ENCODE measurements around the gene NUMBL. TPM values are rescaled to one million over a fixed set of nuclear protein-coding genes. Genes with fewer than 3 reads are reported as not detected.

NUMBL gene
- polyA plus RNA-seq, 2 of the 4 experiments (the other 2 are of a cell fraction): 21.1 to 28.7 TPM

GRCh38 chr19:40716031-40716481, 25.6 kb upstream of the NUMBL start (continued):
- TF ChIP-seq CHD2 (IDR thresholded peaks at IDR 0.05; ENCODE audit: low read length, partially characterized antibody): no peak
- no peak for TF ChIP-seq ZC3H11A (IDR thresholded peaks at IDR 0.05)
- TF ChIP-seq NR3C1 (IDR thresholded peaks at IDR 0.05): no peak
- peak; percentile 61; the same call in 1 of the 2 replicates for TF ChIP-seq FOXS1 (CRISPR knock-in tag; IDR thresholded peaks at IDR 0.05)
- TF ChIP-seq ZNF302 (CRISPR knock-in tag; IDR thresholded peaks at IDR 0.05): no peak
- TF ChIP-seq ESRRA (IDR thresholded peaks at IDR 0.05; ENCODE audit: borderline replicate concordance, low read length): no peak
- no peak; the same call in 1 of the 2 replicates for TF ChIP-seq RARB (CRISPR knock-in tag; IDR thresholded peaks at IDR 0.05)
- TF ChIP-seq GATA3 (IDR thresholded peaks at IDR 0.05; ENCODE audit: borderline replicate concordance): no peak
- TF ChIP-seq MAX (IDR thresholded peaks at IDR 0.05): no peak
- no peak for TF ChIP-seq POLR2A (IDR thresholded peaks at IDR 0.05; ENCODE audit: low read length)
- no peak for TF ChIP-seq EHF (CRISPR knock-in tag; IDR thresholded peaks at IDR 0.05)
- peak; percentile 79; the same call in 1 of the 2 replicates for TF ChIP-seq ATOH8 (CRISPR knock-in tag; IDR thresholded peaks at IDR 0.05; ENCODE audit: low read depth)
- TF ChIP-seq TP53 (CRISPR knock-in tag; IDR thresholded peaks at IDR 0.05): no peak
- TF ChIP-seq NPAS2 (CRISPR knock-in tag; IDR thresholded peaks at IDR 0.05; ENCODE audit: borderline replicate concordance): no peak
- TF ChIP-seq CTCF (IDR thresholded peaks at IDR 0.05): no peak
- no peak for TF ChIP-seq RNF2 (IDR thresholded peaks at IDR 0.05; ENCODE audit: borderline replicate concordance, low read depth)
- TF ChIP-seq RAD21 (conservative IDR thresholded peaks at IDR 0.05 in 1 of 2, IDR thresholded peaks at IDR 0.05 in 1 of 2): no peak
- TF ChIP-seq JUNB (IDR thresholded peaks at IDR 0.05): peak; percentile 64
- TF ChIP-seq HOXB13 (CRISPR knock-in tag; IDR thresholded peaks at IDR 0.05; ENCODE audit: low read depth): no peak; the same call in 1 of the 2 replicates
- TF ChIP-seq BHLHE40 (IDR thresholded peaks at IDR 0.05; ENCODE audit: low read depth, low read length): peak; percentile 11; the same call in 1 of the 2 replicates
- no peak; the same call in 1 of the 2 replicates for TF ChIP-seq RFX5 (IDR thresholded peaks at IDR 0.05)
- TF ChIP-seq ZSCAN20 (CRISPR knock-in tag; IDR thresholded peaks at IDR 0.05): no peak
- no peak for TF ChIP-seq HMGXB4 (CRISPR knock-in tag; IDR thresholded peaks at IDR 0.05; ENCODE audit: borderline replicate concordance)

GRCh38 chr19:40714441-40715299, 24.2 kb upstream of the NUMBL start:
- 6% methylated on average over 28 of the region's 31 CpGs for WGBS (ENCODE audit: missing lambda C conversion rate)
- Histone ChIP-seq H3K9me3 (no peaks in the 10 kb centered on the region), H3K4me2 (peak overlapping the region; percentile 95), H3K4me3 (peak overlapping the region; percentile 64), H3K4me1 (peaks cover 25% of the 10 kb centered on the region), H3K27ac (peak overlapping the region; percentile 88 to 93)
- DNase-seq (ENCODE audit: low read depth in 1 of 2, low spot score in 1 of 2) (peak; percentile 97 to 99), FAIRE-seq (peak; percentile 85), ATAC-seq (peak; percentile 64 to 82)
- ChIA-PET CTCF (interaction anchor here (0.8 to 3.5 kb wide), 4 partner anchors 8 to 105 kb away, joined by 3 to 22 read pairs (median 4); no protein-coding TSS in a partner anchor), POLR2A (interaction anchor here (1.0 kb wide), 1 partner anchor 24 kb away, joined by 4 read pairs; the partner anchor contains the start of gene NUMBL)
- TF ChIP-seq REST (IDR thresholded peaks at IDR 0.05): no peak
- no peak for TF ChIP-seq CBX8 (IDR thresholded peaks at IDR 0.05)
- no peak for TF ChIP-seq KDM5A (IDR thresholded peaks at IDR 0.05)
- TF ChIP-seq FOXS1 (CRISPR knock-in tag; IDR thresholded peaks at IDR 0.05): no peak
- TF ChIP-seq BCL3 (IDR thresholded peaks at IDR 0.05): 0 out of 3 replicates have a peak, but pooled peaks have one; percentile 22
- TF ChIP-seq TP53 (CRISPR knock-in tag; IDR thresholded peaks at IDR 0.05): peak; percentile 14; the same call in 1 of the 2 replicates
- TF ChIP-seq ZFP36 (IDR thresholded peaks at IDR 0.05; ENCODE audit: borderline replicate concordance, partially characterized antibody): no peak
- TF ChIP-seq MYC (IDR thresholded peaks at IDR 0.05; ENCODE audit: borderline replicate concordance, low read length): no peak

Measured in A549 (cell line).